ENCODE measurements around the gene XPNPEP1.
"Not testable (repeated sequence)": the region's sequence is repeated elsewhere in the genome, so short reads cannot be mapped to it uniquely, and the experiment has no call there.

XPNPEP1 gene

DNA sequence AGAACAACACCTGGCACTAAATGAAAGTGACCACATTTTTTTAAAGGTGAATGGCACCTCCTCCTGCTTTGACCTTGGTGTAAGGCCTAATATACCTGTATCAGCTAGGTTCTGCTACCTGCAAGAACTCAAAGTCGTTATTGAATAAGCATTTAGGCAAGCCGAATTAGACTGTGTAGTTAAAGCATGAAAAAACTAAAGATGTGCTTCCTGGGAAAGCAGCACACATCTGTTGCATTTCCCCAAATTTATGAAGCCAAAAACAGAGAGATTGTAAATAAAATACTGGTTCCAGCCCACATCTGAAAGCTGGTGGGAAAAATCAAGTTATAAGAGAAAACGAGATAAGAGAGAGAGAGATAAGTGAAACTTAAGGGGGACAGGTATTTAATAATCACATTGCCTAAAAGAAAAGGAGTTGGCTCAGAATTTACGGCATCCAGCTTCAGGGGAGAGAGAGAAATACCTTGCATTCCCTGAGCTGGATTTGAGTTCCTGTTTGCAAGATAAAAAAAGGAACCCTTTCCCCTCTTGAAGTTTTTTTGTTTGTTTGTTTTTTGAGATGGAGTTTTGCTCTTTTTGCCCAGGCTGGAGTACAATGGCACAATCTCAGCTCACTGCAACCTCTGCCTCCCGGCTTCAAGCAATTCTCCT, 1.8 kb upstream of the XPNPEP1 start:
- no peak for DNase-seq (ENCODE audit: low read depth)
- H3K4me3 ChIP-seq (ENCODE audit: low read depth, low read length): no peak overlapping the region
- TF ChIP-seq CTCF (conservative IDR thresholded peaks at IDR 0.05; ENCODE audit: low read depth, low read length): no peak

GRCh38 chr10:109924087-109924486, 776 bp upstream of the XPNPEP1 start:
- TF ChIP-seq CTCF (conservative IDR thresholded peaks at IDR 0.05; ENCODE audit: low read depth, low read length): no peak
- no peak overlapping the region for H3K4me3 ChIP-seq (ENCODE audit: low read depth, low read length)
- no peak for DNase-seq (ENCODE audit: low read depth)

- peak overlapping the region; percentile 90 for H3K4me3 ChIP-seq (ENCODE audit: low read depth, low read length)
- no peak for TF ChIP-seq CTCF (conservative IDR thresholded peaks at IDR 0.05; ENCODE audit: low read depth, low read length)
- DNase-seq (ENCODE audit: low read depth): no peak
Measured at GRCh38 chr10:109922358-109922975, 844 bp downstream of the XPNPEP1 start.

DNA sequence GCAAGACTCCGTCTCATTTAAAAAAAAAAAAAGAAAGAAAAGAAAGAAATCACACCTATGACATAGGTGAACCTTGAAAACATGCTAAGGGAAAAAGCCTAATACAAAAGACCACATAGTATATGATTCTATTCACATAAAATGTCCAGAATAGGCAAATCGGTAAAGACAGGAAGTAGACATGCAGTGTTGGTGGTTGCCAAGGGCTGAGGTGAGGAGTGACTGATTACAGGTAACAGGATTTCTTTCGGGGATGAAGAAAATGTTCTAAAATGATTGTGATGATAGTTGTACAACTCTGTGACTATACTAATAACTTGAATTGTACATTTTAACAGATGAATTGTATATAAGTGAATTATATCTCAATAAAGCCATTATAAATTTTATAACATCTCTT, 3.3 kb downstream of the XPNPEP1 start:
- no peak for DNase-seq (ENCODE audit: low read depth)
- no peak for TF ChIP-seq CTCF (conservative IDR thresholded peaks at IDR 0.05; ENCODE audit: low read depth, low read length)
- no peak overlapping the region for H3K4me3 ChIP-seq (ENCODE audit: low read depth, low read length)

- no peak overlapping the region for H3K4me3 ChIP-seq (ENCODE audit: low read depth, low read length)
- no peak for TF ChIP-seq CTCF (conservative IDR thresholded peaks at IDR 0.05; ENCODE audit: low read depth, low read length)
- no peak for DNase-seq (ENCODE audit: low read depth)
Measured at GRCh38 chr10:109919220-109919619, 4.1 kb downstream of the XPNPEP1 start.

- H3K4me3 ChIP-seq (ENCODE audit: low read depth, low read length); DNase-seq (ENCODE audit: low read depth): not testable (repeated sequence)
Measured at GRCh38 chr10:109918707-109919106, 4.6 kb downstream of the XPNPEP1 start.

DNA sequence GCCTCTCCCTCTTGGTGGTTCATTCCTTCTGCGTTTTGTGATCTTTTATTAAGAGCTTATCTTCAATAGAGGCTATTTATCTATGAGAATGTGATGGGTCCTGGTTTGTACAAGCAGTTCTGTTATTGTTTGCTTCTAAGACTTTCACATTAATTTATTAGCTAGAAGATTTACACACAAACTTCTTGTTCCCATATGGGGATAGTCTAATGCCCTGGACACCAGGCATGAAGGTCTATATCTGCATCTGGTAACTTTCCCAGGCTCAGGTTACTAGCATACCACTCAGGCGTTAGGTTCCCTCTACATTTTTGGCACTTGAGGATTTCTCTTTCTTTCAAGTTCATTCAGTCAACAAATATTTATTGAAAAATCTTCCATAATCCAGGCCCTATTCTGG, 7.7 kb downstream of the XPNPEP1 start:
- DNase-seq (ENCODE audit: low read depth): no peak
- no peak for TF ChIP-seq CTCF (conservative IDR thresholded peaks at IDR 0.05; ENCODE audit: low read depth, low read length)

More for the DNA sequence above, 7.7 kb downstream of the XPNPEP1 start:
- H3K4me3 ChIP-seq (ENCODE audit: low read depth, low read length): no peak overlapping the region

Measured in choroid plexus epithelial cell (primary cell).